CD1c-positive myeloid dendritic cell (primary cell): ENCODE data around the gene TAS2R30.

Source experiments
- DNase-seq: peaks from one replicate; pipeline ENCODE4 v3.0.0-alpha.2; 2016; ENCODE audit errors: extremely low spot score

Gene TAS2R30

GRCh38 chr12:11134305-11134704 lies at the start of gene TAS2R30:
Gene TAS2R30, minus strand, starts transcription at chr12:11134644. Its CDS starts 400 bp downstream, at chr12:11134244.
- no peak for DNase-seq

DNA sequence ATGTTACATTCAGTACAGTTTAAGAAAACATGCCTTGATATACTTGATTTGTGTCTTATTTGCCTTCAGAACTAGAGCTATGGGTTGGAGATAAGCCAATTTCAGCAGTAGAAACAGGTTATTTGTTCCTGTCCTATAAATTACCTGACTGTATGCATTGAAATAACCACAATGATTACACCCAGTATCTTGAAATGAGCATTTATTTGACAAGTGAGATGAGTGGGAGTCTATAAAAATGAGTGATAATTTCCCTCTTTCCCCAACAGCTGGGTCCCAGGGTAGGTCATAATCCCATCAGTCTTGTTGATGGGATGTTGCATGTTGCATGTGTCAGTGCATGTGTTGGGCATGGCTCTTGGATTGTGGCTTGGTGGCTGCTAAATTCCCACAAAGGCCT lies 48.6 kb upstream of the TAS2R30 start:
- no peak for DNase-seq

DNA sequence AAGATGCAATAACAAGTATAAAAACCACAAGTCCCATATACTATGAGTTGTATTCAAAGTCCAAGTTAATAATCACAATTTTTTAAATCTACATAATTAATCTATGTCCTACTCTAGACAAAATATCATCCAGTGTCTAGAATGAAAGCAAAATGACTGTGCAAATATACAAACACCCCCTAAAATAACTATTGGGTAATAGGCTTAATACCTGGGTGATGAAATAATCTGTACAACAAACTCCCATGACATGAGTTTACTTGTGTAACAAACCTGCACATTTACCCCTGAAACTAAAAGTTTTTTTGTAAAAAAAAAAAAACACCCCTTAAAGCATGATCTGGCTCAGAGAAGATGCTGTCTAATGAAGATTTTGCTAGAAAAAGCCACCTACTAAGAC lies 48.1 kb upstream of the TAS2R30 start:
- DNase-seq, result no peak

GRCh38 chr12:11178250-11178649 lies 43.8 kb upstream of the TAS2R30 start:
- DNase-seq, result no peak

- no peak for DNase-seq
These were observed 39.6 kb upstream of the TAS2R30 start for GRCh38 chr12:11174022-11174421.

DNA sequence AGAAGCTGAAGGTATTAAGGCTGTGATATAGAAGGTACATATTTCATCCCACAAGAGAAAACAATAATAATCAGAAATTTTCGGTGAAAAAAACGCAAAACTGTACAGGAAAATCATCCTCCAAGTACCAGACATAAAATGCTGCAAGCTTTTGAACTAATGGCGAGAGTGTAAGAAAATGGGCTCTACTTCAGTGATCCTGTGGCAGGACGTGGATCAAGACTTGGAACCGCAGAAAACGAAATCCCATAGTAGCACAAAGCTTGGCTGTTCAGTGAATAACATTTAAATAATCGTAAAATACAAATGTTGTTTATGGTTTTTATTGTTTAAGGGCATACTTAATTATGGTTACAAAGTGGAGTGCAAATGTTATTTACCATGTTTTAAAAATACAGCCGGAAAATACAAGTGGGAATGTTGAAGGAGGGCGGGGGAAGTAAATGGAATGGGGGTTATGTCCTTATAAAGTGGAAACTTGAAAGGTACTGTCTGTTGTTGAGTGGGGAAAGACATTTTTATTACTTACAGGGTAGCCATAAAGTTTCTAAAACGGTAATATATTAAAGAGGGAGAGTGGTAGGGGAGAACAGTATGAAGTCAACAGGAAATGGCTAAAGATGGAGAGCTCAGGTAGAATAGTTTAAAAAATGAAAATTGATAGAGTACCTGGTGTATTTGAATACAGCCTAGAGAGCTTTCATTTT lies 37.7 kb upstream of the TAS2R30 start:
- peak; percentile 5 for DNase-seq

DNA sequence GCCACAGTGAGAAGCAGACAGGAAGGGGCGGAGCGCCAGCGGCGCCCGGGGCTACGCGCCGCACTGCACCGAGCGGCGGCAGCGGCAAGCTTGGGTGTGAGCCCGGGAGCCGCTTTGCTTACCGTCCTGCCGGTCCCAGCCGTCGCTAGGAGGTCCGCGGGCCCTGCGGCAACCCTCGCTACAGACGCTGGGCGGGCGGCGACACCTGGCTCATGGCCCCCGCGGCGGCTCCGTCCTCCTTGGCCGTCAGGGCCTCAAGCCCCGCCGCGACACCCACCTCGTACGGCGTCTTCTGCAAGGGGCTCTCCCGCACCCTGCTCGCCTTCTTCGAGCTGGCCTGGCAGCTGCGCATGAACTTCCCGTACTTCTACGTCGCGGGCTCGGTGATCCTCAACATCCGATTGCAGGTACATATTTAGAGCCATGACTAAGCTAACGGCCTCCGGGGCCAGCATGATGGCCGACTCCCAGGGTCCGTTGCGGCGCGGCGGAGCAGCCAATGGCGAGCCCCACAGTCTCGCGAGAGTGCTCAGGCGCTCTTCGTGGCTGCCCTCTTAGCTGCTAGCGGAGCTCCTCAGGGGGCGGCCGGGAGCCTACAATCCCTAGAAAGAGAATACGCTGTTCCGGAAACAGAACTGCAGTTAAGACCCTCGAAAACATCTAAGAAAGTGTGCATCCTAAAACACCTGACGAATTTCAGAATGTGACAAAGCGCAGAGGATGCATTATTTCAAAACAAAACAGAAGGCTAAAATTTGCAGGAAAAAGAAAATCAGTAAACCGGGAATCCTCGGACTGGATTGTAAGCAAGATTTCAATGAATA lies 36.9 kb upstream of the TAS2R30 start, which contains the start of gene SMIM10L1:
Gene SMIM10L1, plus strand, starts transcription at position 50 of the 824 bp plus-strand sequence. Its CDS starts 163 bp downstream, at position 213.
- DNase-seq, result peak; percentile 96

DNA sequence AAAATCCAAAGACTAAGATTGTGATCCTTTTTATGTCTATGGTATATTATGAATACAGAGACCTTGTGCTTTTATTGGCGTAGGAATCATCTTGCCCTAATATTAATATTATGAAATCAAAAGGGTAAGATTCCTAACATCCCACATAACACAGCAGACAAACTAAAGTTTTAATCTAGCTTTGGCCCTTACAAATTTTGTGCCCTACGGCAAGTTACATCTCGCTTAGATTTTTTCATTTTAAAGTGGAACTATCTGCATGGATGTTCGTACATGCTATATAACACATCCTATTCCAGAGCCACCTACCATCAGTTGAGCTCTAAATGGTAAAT lies 36.3 kb upstream of the TAS2R30 start:
- DNase-seq, result no peak

- no peak for DNase-seq
These were observed 31.9 kb upstream of the TAS2R30 start for GRCh38 chr12:11166300-11166699.

- DNase-seq, result no peak
These were observed 29.9 kb upstream of the TAS2R30 start for GRCh38 chr12:11164384-11164783.

GRCh38 chr12:11162502-11162901 lies 28.1 kb upstream of the TAS2R30 start:
- no peak for DNase-seq

- DNase-seq, result no peak
These were observed 24.5 kb upstream of the TAS2R30 start for GRCh38 chr12:11158885-11159444.

- DNase-seq, result no peak
These were observed 20.0 kb upstream of the TAS2R30 start for GRCh38 chr12:11154400-11154925.

DNA sequence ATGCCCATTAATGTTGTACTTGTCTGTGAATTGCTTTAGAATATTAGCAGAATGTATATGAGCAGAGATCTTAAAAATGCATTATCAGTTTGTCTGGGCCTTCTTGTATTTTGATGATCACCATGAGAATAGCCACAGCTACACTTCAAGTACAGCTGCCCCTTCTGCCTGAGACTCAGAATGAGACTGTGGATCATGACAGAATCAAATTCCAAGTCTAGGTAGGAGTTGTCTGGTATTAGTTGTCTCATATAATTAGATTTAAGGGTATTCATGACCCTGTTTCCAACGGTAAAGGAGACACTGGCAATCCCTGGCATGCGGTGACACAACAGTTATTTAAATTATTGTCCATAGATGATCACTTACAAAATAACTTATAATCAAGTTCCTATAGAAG lies 18.3 kb upstream of the TAS2R30 start:
- no peak for DNase-seq

DNA sequence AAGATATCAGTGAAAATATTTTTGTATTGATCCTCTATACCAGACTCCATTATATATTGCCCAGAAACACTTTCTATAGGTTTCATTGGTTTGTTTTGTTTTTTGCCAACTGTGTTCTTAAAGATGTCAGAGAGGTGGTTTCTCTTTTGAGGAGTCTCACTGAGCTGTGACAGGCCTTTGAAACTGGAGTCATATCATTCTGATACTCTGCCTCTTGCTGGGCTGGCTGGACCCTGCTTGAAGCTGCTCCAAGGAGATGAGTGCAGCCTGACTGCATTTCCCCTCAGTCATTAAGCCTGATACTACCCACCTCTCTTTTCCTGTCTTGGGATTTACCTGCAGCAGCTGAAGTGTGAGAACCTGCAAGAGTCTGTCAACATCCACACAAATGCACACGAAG lies 16.4 kb upstream of the TAS2R30 start:
- DNase-seq, result no peak

DNA sequence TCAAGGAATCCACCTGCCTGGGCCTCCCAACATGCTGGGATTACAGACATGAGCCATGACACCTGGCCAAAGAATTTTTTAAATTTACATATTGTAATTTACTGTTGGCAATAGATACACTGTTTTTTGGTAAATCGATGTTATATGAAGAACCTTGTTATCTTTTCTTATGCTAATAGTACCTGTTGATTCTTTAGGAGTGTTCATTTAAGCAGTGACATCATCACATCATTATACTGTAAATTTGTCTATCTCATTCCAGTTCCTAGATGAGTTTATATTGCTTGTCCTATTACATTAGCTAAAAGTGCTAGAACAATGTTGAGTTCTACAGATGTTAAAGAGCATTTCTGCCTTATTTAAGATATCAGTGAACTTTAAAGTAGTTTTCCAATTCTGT lies 13.0 kb upstream of the TAS2R30 start:
- no peak for DNase-seq

DNA sequence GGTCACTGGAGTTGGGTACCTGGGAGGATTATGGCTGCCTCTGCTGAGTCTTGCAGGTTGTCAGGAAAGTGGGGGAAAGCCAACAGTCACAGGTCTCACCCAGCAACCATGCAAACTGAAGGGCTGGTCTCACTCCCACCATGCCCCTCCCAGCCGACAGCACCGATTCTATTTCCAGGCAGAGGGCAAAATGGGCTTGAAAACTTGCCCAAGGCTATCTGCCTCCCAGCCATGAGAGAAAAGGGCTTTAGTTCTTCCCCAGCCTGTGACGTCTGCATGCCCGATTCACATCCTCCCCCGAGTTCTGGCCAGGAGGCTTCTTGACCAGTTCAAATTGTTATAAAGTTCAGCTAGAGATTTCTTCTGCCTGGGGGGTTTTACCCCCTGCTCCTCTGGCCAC lies 9.9 kb upstream of the TAS2R30 start:
- no peak for DNase-seq

DNA sequence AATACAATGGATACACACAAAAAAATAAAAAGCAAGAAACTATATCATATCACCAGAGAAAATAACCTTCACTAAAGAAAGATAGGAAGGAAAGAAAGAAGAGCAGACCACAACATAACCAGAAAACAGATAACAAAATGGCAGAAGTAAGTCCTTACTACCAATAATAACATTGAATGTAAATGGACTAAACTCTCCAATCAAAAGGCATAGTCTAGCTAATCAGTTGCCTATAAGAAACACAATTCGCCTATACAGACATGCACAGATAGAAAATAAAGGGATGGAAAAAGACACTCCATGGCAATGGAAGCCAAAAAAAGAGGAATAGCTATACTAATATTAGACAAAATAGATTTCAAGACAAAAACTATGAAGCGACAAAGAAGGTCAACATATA lies 8.9 kb upstream of the TAS2R30 start:
- no peak for DNase-seq

DNA sequence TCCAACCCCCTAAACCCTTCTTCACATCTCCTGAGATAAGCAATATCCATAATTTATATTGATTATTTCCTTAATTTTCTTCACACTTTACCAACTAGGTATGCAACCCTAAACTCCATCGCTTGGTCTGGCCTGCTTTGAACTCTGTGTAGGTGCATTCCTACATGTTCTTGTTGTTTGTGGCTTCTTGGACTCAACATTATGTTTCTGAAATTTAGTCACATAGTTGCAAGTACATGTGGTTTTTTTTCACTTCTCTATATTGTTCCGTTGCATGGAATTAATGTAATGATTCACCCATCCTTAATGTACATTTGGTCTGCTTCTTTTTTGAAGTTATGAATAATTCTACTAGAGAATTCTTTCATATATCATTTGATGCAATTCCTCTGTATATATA lies 1.6 kb upstream of the TAS2R30 start:
- DNase-seq, result peak; percentile 10

- DNase-seq, result no peak
These were observed 628 bp downstream of the TAS2R30 start for GRCh38 chr12:11133816-11134215.

DNA sequence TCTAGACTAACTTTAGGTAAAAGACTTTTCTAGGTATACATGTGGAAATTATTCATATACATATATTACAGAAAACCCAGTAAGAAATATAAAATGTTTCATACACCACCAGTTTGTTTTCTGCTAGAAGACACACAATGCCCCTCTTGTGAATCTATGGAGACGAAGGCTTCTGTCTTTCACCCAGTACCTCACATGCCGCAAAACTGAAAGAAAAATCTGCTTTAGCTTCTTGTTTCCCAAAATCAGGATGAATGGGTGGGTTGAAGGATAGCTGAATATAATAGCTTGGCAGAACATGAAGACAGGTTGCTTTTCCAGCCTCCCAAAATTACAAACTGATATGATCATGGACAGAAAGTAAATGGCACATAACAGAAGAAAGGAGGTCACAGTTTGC lies 1.3 kb downstream of the TAS2R30 start:
- DNase-seq, result no peak

GRCh38 chr12:11130999-11131398 lies 3.4 kb downstream of the TAS2R30 start:
- DNase-seq, result no peak

DNA sequence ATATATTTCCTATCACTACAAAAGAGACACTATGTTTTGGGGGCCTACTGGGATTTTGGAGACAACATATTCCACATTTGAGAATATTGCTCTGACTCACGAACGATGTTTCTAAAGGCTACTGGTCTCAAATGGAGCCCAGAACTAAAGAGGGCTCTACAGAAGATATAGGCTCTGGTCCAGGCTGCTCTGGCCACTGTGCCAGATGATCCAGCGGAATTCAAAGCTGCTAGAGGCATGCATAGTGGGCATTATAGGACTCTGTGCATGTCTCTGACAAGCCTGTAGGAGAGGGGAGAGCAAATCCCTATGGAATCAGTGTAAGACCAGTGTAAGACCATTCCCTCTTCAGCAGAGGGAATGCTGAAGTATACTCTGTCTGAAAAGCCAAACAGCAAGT lies 4.1 kb downstream of the TAS2R30 start:
- DNase-seq, result no peak
